NCI-H2171 (cell line): ENCODE data around the gene TPSAB1.
"Not testable (repeated sequence)": the region's sequence is repeated elsewhere in the genome, so short reads cannot be mapped to it uniquely, and the experiment has no call there.

Experiments
- DNase-seq: peaks from one replicate; lab custom pipeline; 2025; lab: John Stamatoyannopoulos, UW

The TPSAB1 gene

GRCh38 chr16:1240436-1240835 lies at the start of gene TPSAB1:
TPSAB1 (plus strand) TSS chr16:1240705; CDS start chr16:1240939, 234 bp downstream.
- not testable (repeated sequence) for DNase-seq

DNA sequence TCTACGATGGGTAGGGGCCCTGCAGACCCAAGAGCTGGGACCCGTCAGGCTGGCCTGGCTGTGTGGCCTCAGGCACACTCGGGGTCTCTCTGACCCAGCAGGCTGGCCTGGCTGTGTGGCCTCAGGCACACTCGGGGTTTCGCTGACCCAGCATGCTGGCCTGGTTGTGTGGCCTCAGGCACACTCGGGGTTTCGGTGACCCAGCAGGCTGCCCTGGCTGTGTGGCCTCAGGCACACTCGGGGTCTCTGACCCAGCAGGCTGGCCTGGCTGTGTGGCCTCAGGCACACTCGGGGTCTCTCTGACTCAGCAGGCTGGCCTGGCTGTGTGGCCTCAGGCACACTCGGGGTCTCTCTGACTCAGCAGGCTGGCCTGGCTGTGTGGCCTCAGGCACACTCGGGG lies 49.7 kb upstream of the TPSAB1 start:
- not testable (repeated sequence) for DNase-seq

GRCh38 chr16:1192384-1193073 lies 48.0 kb upstream of the TPSAB1 start:
- no peak for DNase-seq

DNA sequence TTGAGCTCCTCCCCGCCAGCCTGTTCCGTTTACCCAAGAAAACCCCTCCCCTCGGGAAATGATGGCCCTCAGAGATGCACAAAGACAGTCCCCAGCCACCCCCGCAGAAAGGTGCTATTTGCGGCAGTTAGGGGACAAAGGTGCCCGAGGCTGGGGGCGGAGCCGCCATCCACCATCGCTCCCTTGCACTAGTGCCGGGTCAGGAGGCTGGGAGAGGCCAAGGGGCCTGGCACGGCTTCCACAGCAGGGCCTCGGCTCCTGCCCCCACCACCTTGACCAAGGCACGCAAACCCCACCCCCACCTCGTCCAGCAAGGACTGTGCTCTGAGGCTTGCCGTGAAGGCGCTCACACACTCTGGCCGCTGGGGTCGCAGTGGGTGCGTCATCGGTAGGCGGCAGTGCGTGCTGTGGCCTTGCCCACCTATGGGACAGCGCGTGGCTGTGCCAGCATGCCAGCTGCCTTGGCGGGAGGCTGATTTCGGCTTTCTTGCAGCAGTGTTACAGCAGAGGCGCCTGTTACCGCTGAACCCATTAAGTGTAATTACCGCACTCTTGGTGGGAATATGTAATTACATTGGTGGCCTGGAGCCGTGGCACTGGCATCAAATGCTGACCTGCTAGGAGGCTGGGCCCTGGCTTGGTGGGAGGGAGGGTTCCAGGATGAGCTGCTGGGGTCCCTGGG lies 47.2 kb upstream of the TPSAB1 start:
- DNase-seq, result peak; percentile 48

GRCh38 chr16:1193825-1194581 lies 46.5 kb upstream of the TPSAB1 start:
- DNase-seq, result no peak

DNA sequence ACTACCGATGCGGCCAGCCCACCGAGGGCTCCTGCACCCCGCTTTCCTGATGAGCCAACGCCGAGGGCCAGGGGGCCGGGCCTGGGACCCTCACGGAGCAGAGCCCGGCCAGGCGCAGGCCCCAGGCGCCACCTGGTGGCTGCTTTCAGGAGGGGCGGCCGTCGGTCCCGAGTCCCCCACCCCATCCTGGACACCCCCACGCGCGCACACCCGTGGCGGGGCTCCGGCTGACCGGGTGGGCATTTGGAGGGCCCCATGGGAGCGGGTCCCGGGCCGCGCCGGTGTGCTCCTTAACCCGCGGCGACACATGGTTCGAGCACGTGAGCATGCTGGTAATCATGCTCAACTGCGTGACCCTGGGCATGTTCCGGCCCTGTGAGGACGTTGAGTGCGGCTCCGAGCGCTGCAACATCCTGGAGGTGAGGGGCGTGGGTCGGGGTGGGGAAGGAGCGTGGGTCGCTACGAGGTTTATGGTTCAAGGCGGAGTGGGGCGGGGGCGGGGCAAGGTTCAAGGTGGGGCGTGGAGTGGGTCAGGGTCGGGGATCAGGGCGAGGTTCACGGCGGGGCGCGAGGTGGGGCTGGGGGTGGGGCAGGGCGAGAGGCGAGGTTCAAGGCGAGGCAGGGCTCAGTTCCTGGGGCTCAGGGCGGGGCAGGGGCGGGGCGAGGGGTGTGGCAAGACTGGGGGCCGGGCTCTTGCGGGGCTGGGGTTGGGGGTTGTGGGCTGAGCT lies 45.7 kb upstream of the TPSAB1 start:
- DNase-seq, result no peak

GRCh38 chr16:1195393-1195666 lies 45.2 kb upstream of the TPSAB1 start:
- DNase-seq, result no peak

GRCh38 chr16:1196494-1196893 lies 44.0 kb upstream of the TPSAB1 start:
- no peak for DNase-seq

DNA sequence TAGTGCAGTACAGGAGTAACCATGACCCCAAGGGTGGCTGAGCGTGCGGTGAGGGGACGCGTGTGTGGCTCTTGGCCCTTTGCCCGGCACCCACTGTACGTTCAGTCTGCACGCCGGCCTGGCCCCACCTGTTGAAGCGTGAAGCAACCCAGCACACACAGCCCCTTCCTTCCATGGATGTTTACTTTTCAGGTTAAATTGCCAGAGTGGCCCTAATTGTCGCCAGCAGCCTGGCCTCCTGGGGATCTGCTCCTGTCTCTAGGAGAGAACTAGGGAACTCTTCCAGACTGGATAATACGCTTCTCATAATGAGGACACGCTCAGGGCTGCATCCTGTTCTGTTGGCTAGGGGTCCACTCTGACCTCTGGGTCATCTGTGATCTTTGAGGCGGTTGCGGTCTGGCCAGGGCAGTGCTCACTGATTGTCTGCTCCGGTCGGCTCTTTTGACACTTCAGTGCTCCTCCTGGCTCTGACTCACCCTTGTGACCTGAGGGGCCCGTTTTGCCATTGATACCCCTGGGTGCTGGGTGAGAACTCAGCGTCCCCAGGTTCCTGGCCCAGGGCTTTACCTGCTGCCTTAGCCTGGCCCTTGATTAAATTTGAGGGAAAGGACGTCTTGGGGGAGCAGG lies 43.2 kb upstream of the TPSAB1 start:
- DNase-seq, result no peak

DNA sequence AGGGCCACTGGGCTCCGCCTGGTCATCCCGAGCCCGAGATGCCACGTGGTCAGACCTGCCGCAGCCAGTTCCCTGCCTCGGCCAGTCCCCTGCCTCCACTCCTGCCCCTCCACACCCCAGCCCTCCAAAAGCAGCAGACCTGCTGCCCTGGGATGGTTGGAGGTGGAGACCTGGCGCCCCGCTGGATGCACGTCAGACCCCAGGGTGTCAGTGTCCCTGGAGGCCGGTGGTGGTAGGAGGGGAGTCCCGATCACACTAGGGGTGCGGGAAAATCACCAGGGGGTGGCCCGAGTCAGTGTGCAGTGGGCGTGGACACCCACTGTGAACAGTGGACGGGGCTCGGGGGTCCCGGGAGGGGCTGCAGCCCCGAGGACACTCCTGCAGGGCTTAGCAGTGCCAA lies 42.3 kb upstream of the TPSAB1 start:
- DNase-seq, result no peak

- not testable (repeated sequence) for DNase-seq
These were observed 41.7 kb upstream of the TPSAB1 start for GRCh38 chr16:1198671-1199346.

- DNase-seq, result no peak
These were observed 41.0 kb upstream of the TPSAB1 start for GRCh38 chr16:1199347-1200013.

DNA sequence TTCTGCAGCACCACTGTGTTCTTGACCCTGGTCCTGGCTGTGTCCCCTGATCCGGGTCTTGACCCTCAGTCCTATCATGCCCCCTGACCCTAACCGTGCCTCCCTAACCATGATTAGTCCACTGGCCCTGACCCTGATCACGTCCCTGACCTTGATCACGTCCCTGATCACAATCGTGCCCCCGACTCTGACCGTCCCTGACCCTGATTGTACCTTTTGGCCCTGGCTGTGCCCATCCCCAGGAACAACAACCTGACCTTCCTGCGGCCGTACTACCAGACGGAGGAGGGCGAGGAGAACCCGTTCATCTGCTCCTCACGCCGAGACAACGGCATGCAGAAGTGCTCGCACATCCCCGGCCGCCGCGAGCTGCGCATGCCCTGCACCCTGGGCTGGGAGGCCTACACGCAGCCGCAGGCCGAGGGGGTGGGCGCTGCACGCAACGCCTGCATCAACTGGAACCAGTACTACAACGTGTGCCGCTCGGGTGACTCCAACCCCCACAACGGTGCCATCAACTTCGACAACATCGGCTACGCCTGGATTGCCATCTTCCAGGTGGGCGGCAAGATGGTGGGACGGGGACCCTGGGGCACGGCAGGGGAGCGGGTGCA lies 40.4 kb upstream of the TPSAB1 start:
- no peak for DNase-seq

GRCh38 chr16:1201444-1201843 lies 39.1 kb upstream of the TPSAB1 start:
- DNase-seq, result no peak

GRCh38 chr16:1202274-1202673 lies 38.2 kb upstream of the TPSAB1 start:
- DNase-seq, result no peak

DNA sequence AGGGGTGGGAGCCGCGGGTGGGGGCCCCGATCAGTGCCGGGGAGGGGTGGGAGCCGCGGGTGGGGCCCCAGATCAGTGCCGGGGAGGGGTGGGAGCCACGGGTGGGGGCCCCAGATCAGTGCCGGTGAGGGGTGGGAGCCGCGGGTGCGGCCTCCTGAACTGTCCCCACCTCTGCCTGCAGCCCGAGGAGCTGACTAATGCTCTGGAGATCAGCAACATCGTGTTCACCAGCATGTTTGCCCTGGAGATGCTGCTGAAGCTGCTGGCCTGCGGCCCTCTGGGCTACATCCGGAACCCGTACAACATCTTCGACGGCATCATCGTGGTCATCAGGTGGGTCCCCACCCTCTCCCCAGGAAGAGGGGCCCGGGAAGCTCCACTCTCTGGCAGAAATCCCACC lies 35.6 kb upstream of the TPSAB1 start:
- DNase-seq, result no peak

GRCh38 chr16:1206326-1206725 lies 34.2 kb upstream of the TPSAB1 start:
- no peak for DNase-seq

DNA sequence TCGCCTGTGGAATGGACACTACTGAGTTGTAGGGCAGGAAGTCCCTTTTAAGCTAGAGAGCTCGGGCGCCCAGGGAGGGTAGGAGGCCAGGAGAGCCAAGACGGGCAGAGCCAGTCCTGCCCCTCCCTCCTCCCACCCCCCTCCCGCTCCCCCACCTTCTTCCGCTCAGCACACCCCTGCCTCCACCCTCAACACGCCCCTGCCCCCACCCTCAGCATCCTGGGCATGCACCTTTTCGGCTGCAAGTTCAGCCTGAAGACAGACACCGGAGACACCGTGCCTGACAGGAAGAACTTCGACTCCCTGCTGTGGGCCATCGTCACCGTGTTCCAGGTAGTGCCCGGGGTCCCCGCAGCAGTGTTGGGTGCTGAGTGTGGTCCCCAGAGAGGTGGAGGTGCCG lies 33.7 kb upstream of the TPSAB1 start:
- no peak for DNase-seq

GRCh38 chr16:1208239-1208830 lies 32.2 kb upstream of the TPSAB1 start:
- DNase-seq, result no peak

GRCh38 chr16:1209081-1209480 lies 31.4 kb upstream of the TPSAB1 start:
- no peak for DNase-seq
